RPMI7951 (cell line): ENCODE measurements around the gene METTL26. TPM values are rescaled to one million over a fixed set of nuclear protein-coding genes. Genes with fewer than 3 reads are reported as not detected.

Source experiments
- DNase-seq: peaks from one replicate; pipeline ENCODE4 v3.0.0-alpha.2; 2012; ENCODE audit warnings: low read depth
- total RNA-seq: library from RNA; depleted of rRNA; stranded (reverse); fragments of >200 nt; shearing (Covaris generic); gene quantifications from 2 replicates; pipeline ENCODE4 v1.2.3, GENCODE V29; 2014

The METTL26 gene
- total RNA-seq, 1 experiment from 2014 or later = 117 TPM

- DNase-seq = peak; percentile 16
These were observed 39.1 kb upstream of the METTL26 start, which contains the start of gene RHBDL1 for GRCh38 chr16:674968-675883. RHBDL1 (plus strand) TSS chr16:675671; CDS start chr16:675791, 120 bp downstream.

DNA sequence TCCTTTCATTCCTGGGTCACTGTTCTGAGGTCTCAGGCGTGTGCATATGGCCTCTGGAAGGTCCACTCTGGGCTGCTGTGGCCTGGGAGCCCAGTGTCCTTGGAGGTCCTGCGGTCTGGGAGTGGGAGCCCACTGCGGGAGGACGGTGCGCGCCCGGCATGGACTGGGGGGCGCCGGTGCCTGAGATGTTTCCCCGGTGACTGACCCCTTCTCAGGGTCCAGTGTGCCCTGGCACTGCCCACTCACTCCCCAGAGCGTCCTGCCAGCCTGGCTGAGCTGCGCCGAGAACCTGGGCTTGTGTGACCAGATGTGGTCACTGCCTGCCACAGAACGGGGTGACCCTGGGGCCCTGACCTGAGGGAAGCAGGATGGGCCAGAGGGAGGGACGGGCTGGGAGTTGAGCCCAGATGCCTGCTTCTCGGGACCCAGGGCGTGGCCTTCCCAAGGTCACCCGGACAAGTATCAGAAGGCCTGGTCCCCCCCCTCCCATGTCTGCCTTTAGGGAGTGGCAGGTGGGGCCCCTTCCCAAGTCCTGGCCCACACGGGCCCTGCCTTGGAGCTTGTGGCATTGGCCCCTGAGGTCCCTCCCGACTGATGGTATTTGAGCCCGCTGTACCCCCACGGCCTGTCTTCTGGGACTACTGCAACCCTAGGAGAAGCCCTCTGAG lies 38.2 kb upstream of the METTL26 start:
- DNase-seq = no peak

- no peak for DNase-seq
These were observed 37.4 kb upstream of the METTL26 start for GRCh38 chr16:673399-673991.

DNA sequence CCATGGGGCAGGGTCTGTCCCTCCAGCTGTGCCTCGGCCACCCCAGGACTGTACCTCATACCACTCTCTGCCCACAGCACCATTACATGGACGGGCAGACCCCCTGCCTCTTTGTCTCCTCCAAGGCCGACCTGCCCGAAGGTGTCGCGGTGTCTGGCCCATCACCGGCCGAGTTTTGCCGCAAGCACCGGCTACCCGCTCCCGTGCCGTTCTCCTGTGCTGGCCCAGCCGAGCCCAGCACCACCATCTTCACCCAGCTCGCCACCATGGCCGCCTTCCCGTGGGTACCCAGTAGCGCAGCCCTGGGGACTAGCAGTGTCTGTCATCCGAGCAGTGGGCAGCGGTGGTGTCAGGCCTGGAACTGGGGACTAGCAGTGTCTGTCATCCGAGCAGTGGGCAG lies 36.7 kb upstream of the METTL26 start:
- no peak for DNase-seq

GRCh38 chr16:672371-672770 lies 36.3 kb upstream of the METTL26 start:
- no peak for DNase-seq

- no peak for DNase-seq
These were observed 35.4 kb upstream of the METTL26 start for GRCh38 chr16:671353-672131.

- DNase-seq = no peak
These were observed 34.6 kb upstream of the METTL26 start for GRCh38 chr16:670485-671352.

GRCh38 chr16:669666-670065 lies 33.6 kb upstream of the METTL26 start:
- no peak for DNase-seq

DNA sequence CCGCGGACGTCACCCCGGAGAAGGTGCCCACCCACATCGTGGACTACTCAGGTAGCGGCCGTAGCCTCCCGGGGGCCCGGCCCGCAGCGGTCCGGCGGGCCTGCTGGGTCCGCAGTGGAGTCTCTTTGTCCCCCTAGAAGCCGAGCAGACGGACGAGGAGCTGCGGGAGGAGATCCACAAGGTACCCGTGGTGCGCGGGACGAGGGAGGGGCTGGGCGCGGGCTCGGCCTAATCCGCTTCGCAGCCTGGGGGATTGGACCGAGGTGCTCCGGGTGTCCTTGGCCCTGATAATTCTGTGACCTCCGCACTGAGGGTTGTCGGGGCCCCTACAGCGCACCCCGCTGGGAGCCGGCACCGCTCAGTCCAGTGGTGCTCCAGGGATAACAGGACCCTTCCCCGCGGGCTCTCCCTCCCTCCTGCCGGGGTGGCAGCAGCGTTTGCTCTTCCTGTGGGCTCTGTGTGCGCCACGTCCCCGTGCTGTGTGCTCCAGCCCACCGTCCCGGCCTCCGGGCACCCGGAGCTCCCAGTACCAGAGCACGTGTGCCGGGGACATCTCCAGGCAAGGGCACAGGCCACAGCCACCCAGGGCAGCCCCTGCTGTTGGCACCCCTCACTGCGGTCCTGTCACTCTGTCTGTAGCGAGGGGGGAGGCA lies 32.5 kb upstream of the METTL26 start:
- DNase-seq = no peak

DNA sequence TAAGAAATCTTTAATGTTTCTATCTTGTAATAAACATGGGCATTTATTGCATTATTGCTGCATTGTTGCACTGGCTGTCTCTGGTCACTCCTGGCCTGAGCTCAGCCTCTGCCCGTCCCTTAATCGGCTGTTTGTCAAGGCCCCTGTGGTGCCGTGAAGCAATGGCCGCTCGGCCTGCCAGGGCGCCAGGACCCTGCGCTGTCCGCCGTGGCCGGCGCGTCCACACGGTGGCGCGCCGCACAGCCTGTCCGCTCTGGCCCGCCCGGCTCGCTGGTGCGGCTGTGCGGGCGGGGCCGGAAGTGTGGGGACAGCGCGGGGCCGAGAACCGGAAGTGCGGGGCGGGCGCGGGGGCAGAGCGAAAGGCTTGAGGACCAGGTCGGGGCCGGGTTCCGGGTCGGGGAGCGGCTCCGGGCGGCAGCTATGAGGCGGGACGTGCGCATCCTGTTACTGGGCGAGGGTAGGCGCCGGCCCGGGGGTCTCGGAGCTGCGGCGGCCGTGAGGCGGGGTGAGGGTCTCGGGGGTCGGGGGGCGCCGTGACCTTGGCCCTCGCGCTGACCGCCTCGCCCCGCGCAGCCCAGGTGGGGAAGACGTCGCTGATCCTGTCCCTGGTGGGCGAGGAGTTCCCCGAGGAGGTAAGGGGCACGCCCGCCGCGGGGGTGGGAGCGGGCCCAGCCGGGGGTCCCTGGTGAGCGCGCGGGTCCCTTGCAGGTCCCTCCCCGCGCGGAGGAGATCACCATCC lies 31.8 kb upstream of the METTL26 start, which contains the start of gene RHOT2:
Gene RHOT2 (plus strand): TSS at position 353 of the 739 bp plus-strand sequence. CDS start 68 bp downstream, at position 421.
- DNase-seq = peak; percentile 86

GRCh38 chr16:667113-667779 lies 31.1 kb upstream of the METTL26 start:
- no peak for DNase-seq

GRCh38 chr16:666572-666971 lies 30.5 kb upstream of the METTL26 start:
- no peak for DNase-seq

- no peak for DNase-seq
These were observed 26.5 kb upstream of the METTL26 start for GRCh38 chr16:662597-662996.

GRCh38 chr16:662095-662494 lies 26.0 kb upstream of the METTL26 start:
- no peak for DNase-seq

- no peak for DNase-seq
These were observed 25.2 kb upstream of the METTL26 start for GRCh38 chr16:661184-661821.

- DNase-seq = peak; percentile 53
These were observed 24.5 kb upstream of the METTL26 start for GRCh38 chr16:660459-661183.

DNA sequence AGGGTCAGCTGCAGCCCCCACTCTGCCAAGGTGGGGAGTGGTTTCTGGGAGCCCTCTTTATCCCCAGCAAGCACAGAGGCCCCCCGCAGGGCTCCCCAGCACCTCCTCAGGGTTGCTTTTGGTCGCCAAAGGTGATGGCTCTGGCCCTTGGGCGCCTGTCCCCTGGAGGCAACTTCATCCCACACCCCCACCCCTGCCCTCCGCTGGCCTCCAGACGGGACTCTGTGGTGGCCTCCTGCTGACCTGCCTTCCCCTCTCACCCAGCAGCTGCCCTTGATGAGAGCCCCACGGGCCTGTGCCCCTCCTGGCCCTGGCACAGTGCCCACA lies 24.0 kb upstream of the METTL26 start:
- no peak for DNase-seq

- no peak for DNase-seq
These were observed 23.5 kb upstream of the METTL26 start for GRCh38 chr16:659618-660017.
